Neural cell (in vitro differentiated cells): Measurements from ENCODE around the gene SNX30. TPM values are rescaled to one million over a fixed set of nuclear protein-coding genes. Genes with fewer than 3 reads are reported as not detected.

Source experiments
- H2AFZ ChIP-seq: fragments of 200-600, 300-800 bp; sonication (generic), shearing (Covaris generic); 2 replicates; pipeline ENCODE4 v1.6.0; 2014; ENCODE audit warnings: low read depth, mild to moderate bottlenecking, antibody characterized with exemption, low read length, moderate library complexity
- H3F3A ChIP-seq: fragments of 200-600 bp; shearing (Covaris generic); 2 replicates; pipeline ENCODE4 v1.6.1; 2016; ENCODE audit warnings: mild to moderate bottlenecking, moderate library complexity, mixed read lengths, antibody characterized with exemption, low read length; ENCODE audit not compliant: insufficient read depth, poor library complexity, severe bottlenecking
- H3K27ac ChIP-seq: fragments of 200-600, 300-800 bp; sonication (generic), shearing (Covaris generic); 2 replicates; pipeline ENCODE4 v1.5.1; 2014; ENCODE audit warnings: mild to moderate bottlenecking, low read length, moderate library complexity
- H3K27me3 ChIP-seq: fragments of 300-800, 200-600 bp; sonication (generic), shearing (Covaris generic); 2 replicates; pipeline ENCODE4 v1.6.0; 2014; ENCODE audit warnings: mild to moderate bottlenecking, low read depth, low read length, moderate library complexity; ENCODE audit not compliant: insufficient read depth
- H3K36me3 ChIP-seq: fragments of 300-800, 200-600 bp; sonication (generic), shearing (Covaris generic); 2 replicates; pipeline ENCODE4 v1.5.1; 2014; ENCODE audit warnings: mild to moderate bottlenecking, antibody characterized with exemption, low read length, moderate library complexity; ENCODE audit not compliant: insufficient read depth
- H3K4me2 ChIP-seq: fragments of 300-800, 200-600 bp; sonication (generic), shearing (Covaris generic); 2 replicates; pipeline ENCODE4 v1.6.0; 2014; ENCODE audit warnings: mild to moderate bottlenecking, low read length
- H3K4me3 ChIP-seq: fragments of 300-800, 200-600 bp; sonication (generic), shearing (Covaris generic); 2 replicates; pipeline ENCODE4 v1.5.1; 2014; ENCODE audit warnings: mild to moderate bottlenecking, low read length, moderate library complexity
- H3K79me2 ChIP-seq: fragments of 200-600 bp; shearing (Covaris generic); replicated peaks from 2 replicates; pipeline ENCODE4 v1.6.0; 2014; ENCODE audit warnings: mild to moderate bottlenecking, low read length, moderate library complexity; ENCODE audit not compliant: insufficient read depth
- H3K9ac ChIP-seq: fragments of 300-800, 200-600 bp; sonication (generic), shearing (Covaris generic); 2 replicates; pipeline ENCODE4 v1.6.1; 2016; ENCODE audit warnings: mild to moderate bottlenecking, low read length, mixed read lengths
- H3K9me2 ChIP-seq: fragments of 200-600 bp; shearing (Covaris generic); 2 replicates; pipeline ENCODE4 v1.6.1; 2016; ENCODE audit warnings: mild to moderate bottlenecking, low read length, mixed read lengths; ENCODE audit not compliant: insufficient read depth
- H3K9me3 ChIP-seq: fragments of 200-600, 300-800 bp; sonication (generic), shearing (Covaris generic); 2 replicates; pipeline ENCODE4 v1.6.1; 2016; ENCODE audit warnings: mild to moderate bottlenecking, mixed run types, low read length, moderate library complexity, mixed read lengths
- H4K20me1 ChIP-seq: fragments of 200-600 bp; shearing (Covaris generic); 2 replicates; pipeline ENCODE4 v1.6.1; 2016; ENCODE audit warnings: mild to moderate bottlenecking, mixed run types; ENCODE audit not compliant: insufficient read depth
- EP300 ChIP-seq: fragments of 450-650 bp; conservative IDR thresholded peaks from 2 replicates; pipeline ENCODE4 v1.6.1; 2014; ENCODE audit warnings: antibody characterized with exemption, mild to moderate bottlenecking, moderate library complexity; ENCODE audit not compliant: poor library complexity, severe bottlenecking
- EZH2 ChIP-seq: fragments of 200-600, 300-800 bp; shearing (Covaris generic), sonication (generic); IDR thresholded peaks from 2 replicates; pipeline ENCODE4 v1.6.1; 2014; ENCODE audit warnings: antibody characterized with exemption, low read length, borderline replicate concordance, mild to moderate bottlenecking; ENCODE audit not compliant: insufficient read depth, poor library complexity, severe bottlenecking
- MXI1 ChIP-seq: fragments of 450-650 bp; conservative IDR thresholded peaks from 2 replicates; pipeline ENCODE4 v1.6.1; 2014; ENCODE audit warnings: antibody characterized with exemption, mild to moderate bottlenecking; ENCODE audit not compliant: poor library complexity, severe bottlenecking
- POLR2AphosphoS5 ChIP-seq: IDR thresholded peaks from 2 replicates; pipeline ENCODE4 v1.6.1; 2012
- RAD21 ChIP-seq: fragments of 450-650 bp; conservative IDR thresholded peaks from 2 replicates; pipeline ENCODE4 v1.6.1; 2014; ENCODE audit warnings: antibody characterized with exemption, mild to moderate bottlenecking, moderate library complexity
- SMC3 ChIP-seq: fragments of 450-650 bp; conservative IDR thresholded peaks from 2 replicates; pipeline ENCODE4 v1.6.1; 2014; ENCODE audit warnings: antibody characterized with exemption, mild to moderate bottlenecking, moderate library complexity; ENCODE audit not compliant: poor library complexity
- TAF1 ChIP-seq: IDR thresholded peaks from 2 replicates; pipeline ENCODE4 v1.6.1; 2012; ENCODE audit warnings: low read depth
- polyA plus RNA-seq: library from polyadenylated mRNA; depleted of rRNA; stranded (reverse); fragments of >200 nt; gene quantifications from 2 replicates; pipeline ENCODE4 v1.2.3, GENCODE V29; 2014
- TF ChIP-seq, protein P1 (sequence below): IDR thresholded peaks from 2 replicates; pipeline ENCODE4 v1.6.1; 2012; ENCODE audit warnings: borderline replicate concordance
- TF ChIP-seq, protein P2 (sequence below): fragments of 450-650 bp; IDR thresholded peaks from 2 replicates; pipeline ENCODE4 v1.5.1; 2014; ENCODE audit warnings: antibody characterized with exemption, mild to moderate bottlenecking, moderate library complexity; ENCODE audit not compliant: poor library complexity, severe bottlenecking

SNX30 gene
- polyA plus RNA-seq, 1 donor from 2014 or later = 30.0 TPM

DNA sequence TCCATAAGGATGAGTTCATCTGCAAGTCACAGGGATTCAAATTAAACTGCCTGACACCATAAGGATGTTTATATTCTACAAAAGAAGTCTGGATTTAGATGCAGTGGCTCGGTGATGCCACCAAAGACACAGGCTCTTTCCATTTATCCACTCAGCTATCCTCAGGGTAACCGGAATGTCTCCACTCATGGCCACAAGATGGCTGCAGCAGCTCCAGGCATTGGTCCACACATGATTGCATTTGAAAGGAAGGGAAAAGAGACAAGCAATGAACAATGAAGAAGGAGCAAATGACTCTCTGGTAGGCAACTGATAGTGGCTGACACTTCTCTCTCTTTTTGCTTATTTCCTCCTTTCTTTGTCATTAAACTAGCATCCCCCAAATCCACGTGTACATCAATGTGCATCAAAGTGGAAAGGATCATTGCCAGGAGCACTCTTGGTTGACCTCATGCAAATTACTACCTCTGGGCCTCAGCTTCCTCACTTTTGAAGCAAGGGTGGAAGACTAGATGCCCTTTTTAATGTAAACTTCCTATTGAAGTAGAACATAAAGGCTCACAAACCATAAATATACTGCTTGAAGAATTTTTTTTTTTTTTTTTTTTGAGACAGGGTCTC lies 7.2 kb upstream of the SNX30 start:
- H3F3A ChIP-seq = no peaks in the 10 kb centered on the region
- no peak overlapping the region for H3K9ac ChIP-seq
- no peaks in the 10 kb centered on the region for H3K79me2 ChIP-seq
- no peak overlapping the region for H3K27ac ChIP-seq
- H3K9me3 ChIP-seq = no peaks in the 10 kb centered on the region
- no peak overlapping the region for H3K4me3 ChIP-seq
- no peak for TF ChIP-seq TAF1
- TF ChIP-seq RAD21 = no peak
- no peak for TF ChIP-seq POLR2AphosphoS5
- TF ChIP-seq EZH2 = no peak
- TF ChIP-seq, protein P1, sequence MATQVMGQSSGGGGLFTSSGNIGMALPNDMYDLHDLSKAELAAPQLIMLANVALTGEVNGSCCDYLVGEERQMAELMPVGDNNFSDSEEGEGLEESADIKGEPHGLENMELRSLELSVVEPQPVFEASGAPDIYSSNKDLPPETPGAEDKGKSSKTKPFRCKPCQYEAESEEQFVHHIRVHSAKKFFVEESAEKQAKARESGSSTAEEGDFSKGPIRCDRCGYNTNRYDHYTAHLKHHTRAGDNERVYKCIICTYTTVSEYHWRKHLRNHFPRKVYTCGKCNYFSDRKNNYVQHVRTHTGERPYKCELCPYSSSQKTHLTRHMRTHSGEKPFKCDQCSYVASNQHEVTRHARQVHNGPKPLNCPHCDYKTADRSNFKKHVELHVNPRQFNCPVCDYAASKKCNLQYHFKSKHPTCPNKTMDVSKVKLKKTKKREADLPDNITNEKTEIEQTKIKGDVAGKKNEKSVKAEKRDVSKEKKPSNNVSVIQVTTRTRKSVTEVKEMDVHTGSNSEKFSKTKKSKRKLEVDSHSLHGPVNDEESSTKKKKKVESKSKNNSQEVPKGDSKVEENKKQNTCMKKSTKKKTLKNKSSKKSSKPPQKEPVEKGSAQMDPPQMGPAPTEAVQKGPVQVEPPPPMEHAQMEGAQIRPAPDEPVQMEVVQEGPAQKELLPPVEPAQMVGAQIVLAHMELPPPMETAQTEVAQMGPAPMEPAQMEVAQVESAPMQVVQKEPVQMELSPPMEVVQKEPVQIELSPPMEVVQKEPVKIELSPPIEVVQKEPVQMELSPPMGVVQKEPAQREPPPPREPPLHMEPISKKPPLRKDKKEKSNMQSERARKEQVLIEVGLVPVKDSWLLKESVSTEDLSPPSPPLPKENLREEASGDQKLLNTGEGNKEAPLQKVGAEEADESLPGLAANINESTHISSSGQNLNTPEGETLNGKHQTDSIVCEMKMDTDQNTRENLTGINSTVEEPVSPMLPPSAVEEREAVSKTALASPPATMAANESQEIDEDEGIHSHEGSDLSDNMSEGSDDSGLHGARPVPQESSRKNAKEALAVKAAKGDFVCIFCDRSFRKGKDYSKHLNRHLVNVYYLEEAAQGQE = no peak
- no peak for TF ChIP-seq MXI1
- TF ChIP-seq, protein P2, sequence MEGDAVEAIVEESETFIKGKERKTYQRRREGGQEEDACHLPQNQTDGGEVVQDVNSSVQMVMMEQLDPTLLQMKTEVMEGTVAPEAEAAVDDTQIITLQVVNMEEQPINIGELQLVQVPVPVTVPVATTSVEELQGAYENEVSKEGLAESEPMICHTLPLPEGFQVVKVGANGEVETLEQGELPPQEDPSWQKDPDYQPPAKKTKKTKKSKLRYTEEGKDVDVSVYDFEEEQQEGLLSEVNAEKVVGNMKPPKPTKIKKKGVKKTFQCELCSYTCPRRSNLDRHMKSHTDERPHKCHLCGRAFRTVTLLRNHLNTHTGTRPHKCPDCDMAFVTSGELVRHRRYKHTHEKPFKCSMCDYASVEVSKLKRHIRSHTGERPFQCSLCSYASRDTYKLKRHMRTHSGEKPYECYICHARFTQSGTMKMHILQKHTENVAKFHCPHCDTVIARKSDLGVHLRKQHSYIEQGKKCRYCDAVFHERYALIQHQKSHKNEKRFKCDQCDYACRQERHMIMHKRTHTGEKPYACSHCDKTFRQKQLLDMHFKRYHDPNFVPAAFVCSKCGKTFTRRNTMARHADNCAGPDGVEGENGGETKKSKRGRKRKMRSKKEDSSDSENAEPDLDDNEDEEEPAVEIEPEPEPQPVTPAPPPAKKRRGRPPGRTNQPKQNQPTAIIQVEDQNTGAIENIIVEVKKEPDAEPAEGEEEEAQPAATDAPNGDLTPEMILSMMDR = no peak
- H3K36me3 ChIP-seq = no peaks in the 10 kb centered on the region
- H3K27me3 ChIP-seq = no peaks in the 10 kb centered on the region
- no peaks in the 10 kb centered on the region for H4K20me1 ChIP-seq
- H3K9me2 ChIP-seq = no peaks in the 10 kb centered on the region
- no peak overlapping the region for H3K4me2 ChIP-seq
- no peak overlapping the region for H2AFZ ChIP-seq

DNA sequence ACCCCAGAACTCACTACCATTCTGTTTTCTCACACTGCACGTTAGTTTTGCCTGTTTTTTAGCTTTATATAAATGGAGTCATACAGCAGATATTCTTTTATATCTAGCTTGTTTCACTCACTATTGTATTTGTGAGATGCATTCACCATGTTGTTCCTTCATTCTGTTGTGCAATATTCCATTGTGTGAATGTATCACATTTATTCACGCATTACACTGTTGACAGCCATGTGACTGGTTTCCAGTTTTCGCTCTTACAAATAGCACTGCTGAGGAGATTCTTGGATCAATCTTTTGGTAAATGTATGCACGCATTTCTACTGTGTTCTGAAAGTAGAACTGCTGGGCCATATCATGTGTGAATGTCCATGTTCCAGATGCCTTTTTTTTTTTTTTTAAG lies 6.4 kb upstream of the SNX30 start:
- Histone ChIP-seq H3K27me3 (no peaks in the 10 kb centered on the region), H3K4me2 (no peak overlapping the region), H3F3A (no peaks in the 10 kb centered on the region), H3K9me3 (no peaks in the 10 kb centered on the region), H3K27ac (no peak overlapping the region), H3K9ac (no peak overlapping the region), H3K4me3 (no peak overlapping the region), H2AFZ (no peak overlapping the region), H3K36me3 (no peaks in the 10 kb centered on the region), H3K79me2 (no peaks in the 10 kb centered on the region), H3K9me2 (no peaks in the 10 kb centered on the region), H4K20me1 (no peaks in the 10 kb centered on the region)
- TF ChIP-seq SMC3 (no peak), RAD21 (no peak), EZH2 (no peak), EP300 (no peak), MXI1 (no peak), TAF1 (no peak)
- TF ChIP-seq, protein P2 = no peak
- TF ChIP-seq, protein P1 = no peak
